HG02623 (cell line): ENCODE results near the gene CCDC174.
"Not testable (repeated sequence)": the region's sequence is repeated elsewhere in the genome, so short reads cannot be mapped to it uniquely, and the experiment has no call there.

Experiments used
- ATAC-seq: cut with Tn5 transposase; IDR thresholded peaks from one replicate; pipeline ENCODE4 v1.9.1; 2021; ENCODE audit warnings: moderate library complexity; ENCODE audit not compliant: unreplicated experiment

The CCDC174 gene

GRCh38 chr3:14649466-14649865 is 2.1 kb upstream of the CCDC174 start:
- ATAC-seq, result no peak

GRCh38 chr3:14650193-14650592 is 1.4 kb upstream of the CCDC174 start:
- no peak for ATAC-seq

GRCh38 chr3:14652360-14652907 is 872 bp downstream of the CCDC174 start:
- ATAC-seq, result not testable (repeated sequence)

- no peak for ATAC-seq
These were observed 6.0 kb downstream of the CCDC174 start for GRCh38 chr3:14657579-14657978.

DNA sequence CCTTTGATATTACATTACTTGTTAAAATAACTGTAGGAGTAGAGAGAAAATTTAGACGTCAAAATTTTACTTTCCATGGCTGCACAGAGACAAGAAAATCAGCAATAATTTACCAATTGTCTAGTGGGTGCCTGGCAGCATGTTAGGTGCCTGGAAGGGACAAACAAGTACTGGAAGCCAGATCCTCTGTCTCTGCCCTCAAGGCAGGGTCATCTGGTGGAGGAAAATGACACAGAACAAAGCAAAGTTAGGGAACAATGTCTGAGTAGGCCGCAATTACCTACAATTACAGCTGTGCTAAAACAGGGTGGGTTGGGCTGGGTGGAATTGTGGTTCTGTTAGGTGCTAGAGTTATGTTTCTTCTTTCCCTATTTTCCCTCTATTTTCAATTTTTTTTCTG is 7.4 kb downstream of the CCDC174 start:
- ATAC-seq, result no peak

GRCh38 chr3:14660942-14661341 is 9.4 kb downstream of the CCDC174 start:
- no peak for ATAC-seq

GRCh38 chr3:14663396-14664135 is 12.0 kb downstream of the CCDC174 start:
- no peak for ATAC-seq

DNA sequence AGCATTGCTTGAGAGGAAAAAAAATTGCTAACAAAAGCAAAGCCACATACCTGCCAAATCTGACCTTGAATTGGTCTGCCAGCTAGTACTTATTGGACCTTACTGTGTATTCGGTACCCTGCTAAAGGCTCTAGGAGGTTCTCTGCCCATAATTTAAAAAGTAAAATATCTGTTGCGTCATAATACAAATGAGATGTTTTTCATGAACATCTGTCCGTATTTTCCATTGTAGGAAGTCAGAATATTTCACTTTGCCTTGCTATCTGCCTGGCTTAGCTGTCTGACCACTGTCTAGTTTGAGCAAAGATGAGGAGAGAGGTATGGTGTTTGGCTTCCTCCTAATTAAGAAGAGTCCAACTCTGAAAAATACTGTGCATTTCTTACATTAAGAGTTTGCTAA is 12.6 kb downstream of the CCDC174 start:
- ATAC-seq, result no peak

- no peak for ATAC-seq
These were observed 21.0 kb downstream of the CCDC174 start for GRCh38 chr3:14672588-14672987.

GRCh38 chr3:14674841-14675240 is 23.3 kb downstream of the CCDC174 start, which contains the start of gene C3orf20:
TSS of gene C3orf20 (plus strand) at chr3:14675141. CDS start at chr3:14682714, 7,573 bp downstream.
- ATAC-seq, result no peak

DNA sequence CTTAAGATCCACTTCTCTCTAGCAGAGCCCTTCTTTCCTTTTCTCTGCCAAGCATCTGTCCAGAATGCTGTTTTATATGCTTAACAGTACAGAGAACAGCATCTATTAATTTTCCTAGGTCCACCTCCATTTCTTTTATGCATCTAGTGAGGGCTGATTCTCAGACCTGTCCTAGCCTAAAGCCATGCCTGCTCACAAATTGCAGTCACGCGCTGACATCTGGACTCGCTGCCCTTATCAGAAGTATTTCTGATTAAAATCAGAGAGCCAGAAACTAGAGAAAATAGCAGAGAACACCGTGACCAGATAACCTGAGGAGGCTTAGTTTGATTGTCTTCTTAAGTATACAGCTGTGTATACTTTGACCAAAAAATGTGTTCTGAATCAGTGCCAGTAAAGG is 25.3 kb downstream of the CCDC174 start:
- no peak for ATAC-seq

DNA sequence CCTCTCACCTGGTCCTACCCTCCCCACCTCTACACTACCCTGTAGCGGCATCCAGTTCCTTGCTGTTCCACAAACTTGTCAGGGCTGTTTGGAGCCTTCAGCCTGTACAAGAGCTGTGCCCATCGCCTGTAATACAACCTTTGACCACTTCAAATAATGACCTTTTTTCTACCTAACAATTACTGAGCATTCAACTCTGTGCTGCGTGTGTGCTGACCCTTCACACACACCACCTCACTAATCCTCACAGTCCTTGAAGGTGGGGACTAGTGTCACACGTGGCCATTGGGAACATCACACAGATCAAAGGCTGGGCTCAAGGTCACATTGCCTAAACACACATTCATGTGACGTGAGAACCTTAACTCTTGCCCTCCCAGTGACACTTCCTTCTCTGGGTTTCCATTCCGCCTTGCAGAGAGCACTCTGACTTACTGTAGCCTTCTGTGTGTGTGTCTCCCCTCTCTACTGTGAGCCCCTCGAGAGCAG is 26.5 kb downstream of the CCDC174 start:
- ATAC-seq, result no peak

- no peak for ATAC-seq
These were observed 28.6 kb downstream of the CCDC174 start for GRCh38 chr3:14680115-14680514.

DNA sequence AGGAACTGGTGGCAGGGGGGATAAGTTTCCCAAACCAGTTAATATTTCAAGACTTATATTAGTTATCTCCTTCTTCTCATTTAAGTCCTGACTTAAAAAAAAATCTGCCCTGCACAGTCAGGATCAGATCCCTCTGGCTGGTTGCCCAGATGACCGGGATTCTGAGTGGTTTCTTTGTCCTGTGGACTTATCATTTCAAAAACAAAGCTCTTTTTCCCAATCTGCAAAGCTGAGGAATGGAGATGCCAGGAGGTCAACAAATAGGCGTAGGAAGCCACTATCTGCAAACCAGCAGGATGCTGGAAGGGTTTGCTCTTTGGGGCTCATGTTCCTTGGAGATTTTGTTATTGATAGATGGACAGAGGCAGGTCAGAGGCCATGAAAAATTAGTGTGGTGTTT is 29.2 kb downstream of the CCDC174 start:
- ATAC-seq, result no peak

GRCh38 chr3:14684447-14684846 is 32.9 kb downstream of the CCDC174 start:
- ATAC-seq, result no peak

- no peak for ATAC-seq
These were observed 33.6 kb downstream of the CCDC174 start for GRCh38 chr3:14685179-14685578.

DNA sequence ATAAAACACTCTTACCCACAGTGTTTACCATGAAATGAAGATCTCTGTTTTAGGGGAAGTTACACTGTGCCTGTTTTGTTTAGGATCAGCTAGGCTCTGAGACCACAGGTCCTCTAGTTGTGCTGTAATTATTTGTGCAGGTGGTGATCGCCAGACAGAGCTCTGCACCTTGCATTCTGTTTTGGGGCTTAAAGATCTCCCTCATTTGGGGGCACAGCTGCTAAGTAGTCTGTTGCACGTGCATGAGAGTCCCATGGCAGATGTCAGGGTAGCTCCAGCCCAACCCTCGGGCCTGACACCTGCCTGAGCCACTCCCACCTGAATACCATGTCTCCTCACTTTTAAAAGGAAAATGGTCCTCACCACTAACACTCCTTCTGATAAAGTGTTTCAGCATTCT is 35.8 kb downstream of the CCDC174 start:
- ATAC-seq, result peak; percentile 27

DNA sequence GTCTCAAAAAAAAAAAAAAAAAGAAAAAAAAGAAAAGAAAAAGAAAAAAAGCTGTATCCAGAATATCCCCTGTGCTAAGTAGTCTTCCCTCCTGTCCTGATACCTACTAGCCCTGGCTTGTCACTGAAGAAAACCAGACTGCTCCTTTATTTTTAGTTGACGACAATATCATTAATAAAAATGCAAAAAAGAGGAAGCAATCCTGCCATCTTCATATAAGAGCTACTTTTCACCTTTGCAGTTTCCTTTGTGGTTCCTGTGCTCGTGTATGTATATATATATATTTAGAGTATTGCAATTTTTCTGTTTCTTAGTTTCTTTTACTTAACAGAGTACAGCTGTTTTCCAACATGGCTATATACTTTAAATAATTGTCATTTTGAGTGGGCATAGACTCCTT is 37.0 kb downstream of the CCDC174 start:
- ATAC-seq, result no peak

- ATAC-seq, result no peak
These were observed 37.9 kb downstream of the CCDC174 start for GRCh38 chr3:14689247-14689980.

DNA sequence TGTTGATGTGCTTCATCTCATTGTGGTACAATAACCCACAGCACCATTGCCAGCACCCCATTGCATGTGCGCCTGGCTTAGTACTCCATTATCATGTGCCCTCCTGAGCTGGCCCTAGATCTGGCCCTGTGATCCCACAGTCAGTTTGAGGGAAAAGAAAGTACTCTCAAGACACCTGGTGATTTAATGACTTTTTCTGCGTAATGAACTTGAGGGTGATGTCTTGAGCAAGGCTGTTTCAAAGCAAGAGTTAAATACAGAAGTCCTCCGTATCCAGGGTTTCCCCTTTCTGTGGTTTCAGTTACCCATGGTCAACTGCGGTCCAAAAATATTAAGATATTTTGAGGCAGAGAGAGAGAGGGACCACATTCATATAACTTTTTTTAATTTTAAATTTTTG is 39.7 kb downstream of the CCDC174 start:
- ATAC-seq, result no peak

DNA sequence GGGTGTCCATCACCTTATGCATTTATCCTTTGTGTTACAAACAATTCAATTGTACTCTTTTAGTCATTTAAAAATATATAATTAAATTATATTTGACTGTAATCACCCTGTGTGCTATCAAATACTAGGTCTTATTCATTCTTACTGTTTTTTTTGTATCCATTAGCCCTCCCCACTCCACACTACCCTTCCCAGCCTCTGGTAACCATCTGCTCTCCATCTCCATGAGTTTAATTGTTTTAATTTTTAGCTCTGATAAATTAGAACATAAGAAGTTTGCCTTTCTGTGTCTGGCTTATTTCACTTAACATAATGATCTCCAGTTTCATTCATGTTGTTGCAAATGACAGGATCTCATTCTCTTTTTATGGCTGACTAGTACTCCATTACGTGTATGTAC is 40.2 kb downstream of the CCDC174 start:
- no peak for ATAC-seq
